H1 (cell line): ENCODE measurements around the gene AHR. TPM values are rescaled to one million over a fixed set of nuclear protein-coding genes. Genes with fewer than 3 reads are reported as not detected.

Experiments
- CTCF ChIA-PET: fragments of 300-600 bp; sonication (Branson Sonifier 250); formaldehyde crosslinking; loops from one replicate; lab custom pipeline; 2021; ENCODE audit not compliant: partially characterized antibody; lab: Charles Lee
- POLR2A ChIA-PET: fragments of 300-600 bp; sonication (Branson Sonifier 250); formaldehyde crosslinking; loops from one replicate; lab custom pipeline; 2021; ENCODE audit warnings: inconsistent platforms; ENCODE audit not compliant: partially characterized antibody; lab: Charles Lee
- DNase-seq, 2 experiments: peaks; one replicate each; pipeline versions ENCODE4 v3.0.0 to v3.0.0-alpha.2; 2010 to 2022; ENCODE audit warnings: low spot score in 2 of 2, low read depth in 1 of 2, mixed read lengths in 1 of 2
- FAIRE-seq: peaks from 2 replicates; lab custom pipeline; 2011; peaks lifted over from hg19 to GRCh38; lab: Jason Lieb, UNC
- H2AFZ ChIP-seq: 2 replicates; pipeline ENCODE4 v1.8.1; 2012; ENCODE audit warnings: low read length, inconsistent platforms
- H2AK5ac ChIP-seq: 2 replicates; pipeline ENCODE4 v1.6.1; 2013; ENCODE audit warnings: low read depth, low read length
- H2BK120ac ChIP-seq: replicated peaks from 2 replicates; pipeline ENCODE3; 2013; ENCODE audit warnings: low read depth, low read length, inconsistent platforms
- H2BK12ac ChIP-seq: 2 replicates; pipeline ENCODE4 v1.6.1; 2013; ENCODE audit warnings: low read depth, low read length
- H2BK15ac ChIP-seq: 2 replicates; pipeline ENCODE4 v1.6.1; 2013; ENCODE audit warnings: low read length
- H2BK20ac ChIP-seq: 2 replicates; pipeline ENCODE4 v1.6.1; 2013; ENCODE audit warnings: low read length
- H2BK5ac ChIP-seq: 2 replicates; pipeline ENCODE4 v1.6.1; 2013; ENCODE audit warnings: low read depth, low read length
- H3K14ac ChIP-seq: 2 replicates; pipeline ENCODE4 v1.6.1; 2013; ENCODE audit warnings: inconsistent platforms; ENCODE audit not compliant: insufficient read length
- H3K18ac ChIP-seq: 2 replicates; pipeline ENCODE4 v1.6.1; 2013; ENCODE audit warnings: low read length; ENCODE audit errors: extremely low read depth
- H3K23ac ChIP-seq: 2 replicates; pipeline ENCODE4 v1.6.1; 2013; ENCODE audit warnings: inconsistent platforms; ENCODE audit not compliant: insufficient read length
- H3K23me2 ChIP-seq: 2 replicates; pipeline ENCODE4 v1.6.1; 2013; ENCODE audit warnings: low read depth, low read length
- H3K27ac ChIP-seq: 2 replicates; pipeline ENCODE4 v1.6.1; 2011; ENCODE audit warnings: low read depth, low read length, inconsistent platforms
- H3K27me3 ChIP-seq, 4 experiments: replicated peaks in 1 of 4; 1 replicate in 1 of 4; 2 replicates in 3 of 4; pipeline versions ENCODE4 v1.6.1 to v1.8.1; 2011 to 2013; ENCODE audit warnings: low read length in 3 of 4, mild to moderate bottlenecking in 3 of 4, inconsistent platforms in 2 of 4, mixed read lengths in 2 of 4, moderate library complexity in 1 of 4; ENCODE audit not compliant: control insufficient read depth in 3 of 4, insufficient read depth in 3 of 4; ENCODE audit errors: extremely low read depth in 1 of 4
- H3K36me3 ChIP-seq, 4 experiments: 2 replicates each; pipeline versions ENCODE4 v1.6.1 to v1.8.1; 2011 to 2013; ENCODE audit warnings: mild to moderate bottlenecking in 4 of 4, low read length in 3 of 4, moderate library complexity in 2 of 4, control low read depth in 1 of 4, inconsistent platforms in 1 of 4; ENCODE audit not compliant: insufficient read depth in 4 of 4, control insufficient read depth in 2 of 4
- H3K4ac ChIP-seq: replicated peaks from 2 replicates; pipeline ENCODE3; 2013; ENCODE audit warnings: low read length, low read depth, mixed read lengths, inconsistent platforms; ENCODE audit not compliant: insufficient read length
- H3K4me1 ChIP-seq, 4 experiments: replicated peaks in 1 of 4; 1 replicate in 1 of 4; 2 replicates in 3 of 4; pipeline versions ENCODE4 v1.6.1 to v1.8.1; 2011 to 2013; ENCODE audit warnings: low read length in 3 of 4, inconsistent platforms in 2 of 4, mixed read lengths in 1 of 4; ENCODE audit not compliant: insufficient read depth in 4 of 4, control insufficient read depth in 3 of 4
- H3K4me2 ChIP-seq, 2 experiments: 2 replicates each; pipeline versions ENCODE4 v1.6.1 to v1.8.1; 2011 to 2013; ENCODE audit warnings: low read depth in 2 of 2, low read length in 2 of 2, control low read depth in 1 of 2, inconsistent platforms in 1 of 2, mild to moderate bottlenecking in 1 of 2; ENCODE audit not compliant: insufficient read depth in 1 of 2
- H3K4me3 ChIP-seq, 4 experiments: fragments of 200-600, 300-600 bp in 1 of 4; sonication (generic), shearing (Covaris generic), sonication (Bioruptor Twin) in 1 of 4; 2 replicates each; pipeline versions ENCODE4 v1.5.1 to v1.8.1; 2011 to 2016; ENCODE audit warnings: low read length in 4 of 4, low read depth in 3 of 4, control low read depth in 2 of 4, inconsistent platforms in 2 of 4, mild to moderate bottlenecking in 2 of 4, mixed read lengths in 1 of 4, moderate library complexity in 1 of 4; ENCODE audit not compliant: insufficient read depth in 2 of 4; ENCODE audit errors: extremely low read depth in 1 of 4
- H3K56ac ChIP-seq: replicated peaks from 2 replicates; pipeline ENCODE3; 2013; ENCODE audit warnings: low read depth, mild to moderate bottlenecking, mixed read lengths, low read length, inconsistent platforms; ENCODE audit not compliant: insufficient read length
- H3K79me1 ChIP-seq: 2 replicates; pipeline ENCODE4 v1.6.1; 2013; ENCODE audit warnings: low read depth, low read length, control low read depth
- H3K79me2 ChIP-seq, 2 experiments: 2 replicates each; pipeline versions ENCODE4 v1.6.1 to v1.8.1; 2012 to 2013; ENCODE audit warnings: low read length in 2 of 2, mild to moderate bottlenecking in 2 of 2, inconsistent platforms in 1 of 2; ENCODE audit not compliant: insufficient read depth in 2 of 2, control insufficient read depth in 1 of 2
- H3K9ac ChIP-seq, 4 experiments: replicated peaks in 1 of 4; 1 replicate in 1 of 4; 2 replicates in 3 of 4; pipeline versions ENCODE4 v1.6.1 to v1.8.1; 2011 to 2013; ENCODE audit warnings: low read depth in 3 of 4, low read length in 3 of 4, control low read depth in 2 of 4, mild to moderate bottlenecking in 2 of 4, moderate library complexity in 2 of 4, inconsistent platforms in 1 of 4; ENCODE audit errors: extremely low read depth in 1 of 4
- H3K9me3 ChIP-seq, 2 experiments: 2 replicates each; pipeline versions ENCODE4 v1.6.1 to v1.8.1; 2012 to 2013; ENCODE audit warnings: mild to moderate bottlenecking in 2 of 2, moderate library complexity in 2 of 2, control low read depth in 1 of 2, inconsistent platforms in 1 of 2, low read depth in 1 of 2, low read length in 1 of 2, mixed read lengths in 1 of 2; ENCODE audit not compliant: insufficient read depth in 2 of 2
- H4K20me1 ChIP-seq, 2 experiments: replicated peaks in 1 of 2; 2 replicates each; pipeline versions ENCODE3 to v1.8.1; 2011 to 2013; ENCODE audit warnings: inconsistent platforms in 2 of 2, low read length in 2 of 2, mild to moderate bottlenecking in 1 of 2; ENCODE audit not compliant: insufficient read depth in 2 of 2, control insufficient read depth in 1 of 2
- H4K5ac ChIP-seq: 2 replicates; pipeline ENCODE4 v1.6.1; 2013; ENCODE audit warnings: low read length, low read depth, mixed read lengths, inconsistent platforms; ENCODE audit not compliant: insufficient read length
- H4K8ac ChIP-seq: 2 replicates; pipeline ENCODE4 v1.8.0; 2013; ENCODE audit warnings: mild to moderate bottlenecking, moderate library complexity, low read length, inconsistent platforms; ENCODE audit not compliant: insufficient read depth; ENCODE audit errors: extremely low read depth
- H4K91ac ChIP-seq: replicated peaks from 2 replicates; pipeline ENCODE3; 2013; ENCODE audit warnings: low read length, mixed read lengths, inconsistent platforms; ENCODE audit not compliant: insufficient read length
- ASH2L ChIP-seq: fragments of 200-600, 300-600 bp; sonication (generic); IDR thresholded peaks from one replicate; pipeline ENCODE4 v1.7.1; 2017; ENCODE audit warnings: low read length
- BACH1 ChIP-seq: IDR thresholded peaks from 2 replicates; pipeline ENCODE4 v1.6.1; 2012; ENCODE audit warnings: low read length, improper control_type of control experiment
- CHD2 ChIP-seq: IDR thresholded peaks from 2 replicates; pipeline ENCODE4 v1.6.1; 2012; ENCODE audit warnings: low read length, improper control_type of control experiment
- GTF2F1 ChIP-seq: IDR thresholded peaks from 2 replicates; pipeline ENCODE4 v1.6.1; 2012; ENCODE audit warnings: low read depth, low read length, improper control_type of control experiment, borderline replicate concordance
- JUN ChIP-seq: IDR thresholded peaks from 2 replicates; pipeline ENCODE4 v1.6.1; 2011; ENCODE audit warnings: low read depth, mild to moderate bottlenecking, improper control_type of control experiment, low read length
- JUND ChIP-seq: IDR thresholded peaks from 2 replicates; pipeline ENCODE4 v1.6.1; 2011; ENCODE audit warnings: mild to moderate bottlenecking, improper control_type of control experiment, low read length
- MAFK ChIP-seq: IDR thresholded peaks from 2 replicates; pipeline ENCODE4 v1.6.1; 2012; ENCODE audit warnings: low read depth, mild to moderate bottlenecking, improper control_type of control experiment, low read length
- WGBS, 2 experiments: shearing (Covaris generic) in 1 of 2; methylation state at CpG; one replicate each; pipeline versions ENCODE4 v1.1.6 to v1.1.7; 2013 to 2015; ENCODE audit warnings: low lambda C conversion rate in 2 of 2, mixed read lengths in 2 of 2, inconsistent platforms in 1 of 2, low coverage in 1 of 2, missing lambda C conversion rate in 1 of 2; ENCODE audit not compliant: insufficient replicate concordance in 2 of 2, insufficient coverage in 1 of 2, insufficient read length in 1 of 2; ENCODE audit errors: extremely low coverage in 1 of 2, missing lambda C conversion rate in 1 of 2; 5-methylcytosine and 5-hydroxymethylcytosine counted together
- polyA plus RNA-seq, 7 experiments: library from polyadenylated mRNA; depleted of rRNA in 3 of 7; stranded (reverse) in 5 of 7; unstranded in 2 of 7; fragments of >200 nt in 5 of 7; fragments of 200-250 nt in 2 of 7; gene quantifications; 1 replicate in 5 of 7; 2 replicates in 1 of 7; 4 replicates in 1 of 7; pipeline versions ENCODE4 v1.2.1 to v1.2.3, GENCODE V29; 2011 to 2013; ENCODE audit warnings: missing spikeins in 2 of 7, mixed read lengths in 2 of 7
- total RNA-seq: library from RNA; stranded (reverse); fragmentation: NEBNext Ultra II Directional; extraction: Animal tissue kit (Norgen Biotek cat#: 25700); gene quantifications from 2 replicates; pipeline ENCODE4 v1.2.1, GENCODE V29; 2021

Gene AHR
- total and polyA plus RNA-seq, 2 of the 8 experiments (the other 6 are each of a cell fraction or from before 2014, with no cell fraction given), result 1.4 to 9.7 TPM

DNA sequence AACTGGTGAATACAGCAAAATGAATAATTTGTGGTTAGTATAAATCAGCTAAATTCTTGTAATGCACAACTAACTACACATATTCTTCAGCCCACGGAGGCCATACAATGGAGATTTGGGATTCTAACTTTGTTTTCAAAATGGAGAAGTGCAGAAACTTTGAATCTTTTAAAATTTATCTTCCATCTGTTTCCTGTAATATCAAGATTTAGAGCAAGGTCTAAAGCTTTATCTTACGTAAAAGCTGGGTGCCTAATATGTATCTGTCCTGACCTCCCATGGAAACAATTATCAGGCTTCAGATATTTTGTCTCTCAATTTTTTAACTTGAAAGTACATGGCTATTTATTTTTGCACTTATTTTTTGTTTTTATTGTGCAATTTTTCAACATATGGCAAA, 5.0 kb upstream of the AHR start:
- H3K23ac ChIP-seq, result no peak overlapping the region
- no peak overlapping the region for H4K8ac ChIP-seq
- 83% methylated on average over 2 of the region's 2 CpGs; no CpG with 5 or more reads in 1 of the 2 experiments for WGBS, 2 experiments
- ChIA-PET POLR2A (no interaction called here), CTCF (interaction anchor here (1.1 to 1.3 kb wide), 3 partner anchors 10 to 402 kb away, joined by 3 to 5 read pairs (median 4); no protein-coding TSS in a partner anchor)
- H3K9ac ChIP-seq, result no peak overlapping the region
- FAIRE-seq (no peak), DNase-seq (no peak)
- no peak overlapping the region for H3K4ac ChIP-seq
- 0 out of 4 replicates have a peak, but pooled peaks cover 0 to 2% of the 10 kb centered on the region in 2 experiments for H3K9me3 ChIP-seq
- H4K91ac ChIP-seq, result no peak overlapping the region
- TF ChIP-seq GTF2F1 (no peak), CHD2 (no peak), BACH1 (no peak), MAFK (no peak), JUND (no peak), ASH2L (no peak), JUN (no peak)
- no peaks in the 10 kb centered on the region for H3K23me2 ChIP-seq
- H2AFZ ChIP-seq, result no peak overlapping the region
- H2BK12ac ChIP-seq, result no peak overlapping the region
- H3K18ac ChIP-seq, result no peak overlapping the region
- H2BK120ac ChIP-seq, result no peak overlapping the region
- no peaks in the 10 kb centered on the region for H3K4me1 ChIP-seq
- no peak overlapping the region for H2BK5ac ChIP-seq
- no peak overlapping the region for H3K4me3 ChIP-seq
- no peaks in the 10 kb centered on the region for H3K79me2 ChIP-seq
- H4K20me1 ChIP-seq, result no peaks in the 10 kb centered on the region
- H2BK15ac ChIP-seq, result no peak overlapping the region
- no peak overlapping the region for H3K14ac ChIP-seq
- no peak overlapping the region for H2AK5ac ChIP-seq
- H4K5ac ChIP-seq, result no peak overlapping the region
- no peak overlapping the region for H3K56ac ChIP-seq
- no peaks in the 10 kb centered on the region; a peak in 1 of 7 replicates for H3K27me3 ChIP-seq
- H3K27ac ChIP-seq, result no peak overlapping the region
- no peak overlapping the region for H3K4me2 ChIP-seq
- H2BK20ac ChIP-seq, result no peak overlapping the region
- no peaks in the 10 kb centered on the region for H3K79me1 ChIP-seq
- H3K36me3 ChIP-seq, result no peaks in the 10 kb centered on the region
